NCI-H1694 treated with DMSO at 0.1 percent for 48 hours (cell line): ENCODE data around the gene KLHDC3.
"Not testable (repeated sequence)": the region's sequence is repeated elsewhere in the genome, so short reads cannot be mapped to it uniquely, and the experiment has no call there.

Experiments
- DNase-seq: peaks from one replicate; lab custom pipeline; 2025; lab: John Stamatoyannopoulos, UW

The KLHDC3 gene

GRCh38 chr6:42988486-42989020 is 25.5 kb upstream of the KLHDC3 start:
- DNase-seq = no peak

GRCh38 chr6:42989923-42990322 is 24.1 kb upstream of the KLHDC3 start:
- DNase-seq = no peak

GRCh38 chr6:42993445-42993844 is 20.6 kb upstream of the KLHDC3 start:
- DNase-seq = no peak

- no peak for DNase-seq
Observed at GRCh38 chr6:42996513-42996912, 17.5 kb upstream of the KLHDC3 start.

- DNase-seq = not testable (repeated sequence)
Observed at GRCh38 chr6:42998205-42998604, 15.8 kb upstream of the KLHDC3 start.

- DNase-seq = no peak
Observed at GRCh38 chr6:43001843-43002242, 12.2 kb upstream of the KLHDC3 start.

GRCh38 chr6:43005844-43006243 is 8.2 kb upstream of the KLHDC3 start:
- no peak for DNase-seq

- no peak for DNase-seq
Observed at GRCh38 chr6:43006251-43006650, 7.8 kb upstream of the KLHDC3 start.

- DNase-seq = no peak
Observed at GRCh38 chr6:43007126-43007525, 6.9 kb upstream of the KLHDC3 start.

- DNase-seq = peak; percentile 13
Observed at GRCh38 chr6:43009124-43009523, 4.9 kb upstream of the KLHDC3 start.

- no peak for DNase-seq
Observed at GRCh38 chr6:43011207-43011606, 2.8 kb upstream of the KLHDC3 start.

- no peak for DNase-seq
Observed at GRCh38 chr6:43012364-43012763, 1.7 kb upstream of the KLHDC3 start.

- DNase-seq = no peak
Observed at GRCh38 chr6:43013097-43013842, 779 bp upstream of the KLHDC3 start.

GRCh38 chr6:43014434-43014909 is 423 bp downstream of the KLHDC3 start:
- DNase-seq = peak; percentile 2

- no peak for DNase-seq
Observed at GRCh38 chr6:43016176-43016942, 2.3 kb downstream of the KLHDC3 start.

GRCh38 chr6:43016943-43017334 is 2.9 kb downstream of the KLHDC3 start:
- DNase-seq = no peak

GRCh38 chr6:43019152-43019551 is 5.1 kb downstream of the KLHDC3 start:
- no peak for DNase-seq

- DNase-seq = no peak
Observed at GRCh38 chr6:43020052-43020705, 6.1 kb downstream of the KLHDC3 start.

- DNase-seq = no peak
Observed at GRCh38 chr6:43020847-43021246, 6.8 kb downstream of the KLHDC3 start.

GRCh38 chr6:43021270-43022047 is 7.4 kb downstream of the KLHDC3 start, which contains the start of gene RRP36:
Gene RRP36, plus strand, starts transcription at chr6:43021623. Its CDS starts 32 bp downstream, at chr6:43021655.
- peak; percentile 48 for DNase-seq

GRCh38 chr6:43024436-43024835 is 10.4 kb downstream of the KLHDC3 start:
- DNase-seq = no peak

- DNase-seq = no peak
Observed at GRCh38 chr6:43026365-43026764, 12.3 kb downstream of the KLHDC3 start.
